NCI-H128 (cell line): ENCODE results near the gene GPSM3.

Experiments
- DNase-seq: peaks from one replicate; lab custom pipeline; 2025; ENCODE audit not compliant: unreplicated experiment; lab: John Stamatoyannopoulos, UW

GPSM3 gene

DNA sequence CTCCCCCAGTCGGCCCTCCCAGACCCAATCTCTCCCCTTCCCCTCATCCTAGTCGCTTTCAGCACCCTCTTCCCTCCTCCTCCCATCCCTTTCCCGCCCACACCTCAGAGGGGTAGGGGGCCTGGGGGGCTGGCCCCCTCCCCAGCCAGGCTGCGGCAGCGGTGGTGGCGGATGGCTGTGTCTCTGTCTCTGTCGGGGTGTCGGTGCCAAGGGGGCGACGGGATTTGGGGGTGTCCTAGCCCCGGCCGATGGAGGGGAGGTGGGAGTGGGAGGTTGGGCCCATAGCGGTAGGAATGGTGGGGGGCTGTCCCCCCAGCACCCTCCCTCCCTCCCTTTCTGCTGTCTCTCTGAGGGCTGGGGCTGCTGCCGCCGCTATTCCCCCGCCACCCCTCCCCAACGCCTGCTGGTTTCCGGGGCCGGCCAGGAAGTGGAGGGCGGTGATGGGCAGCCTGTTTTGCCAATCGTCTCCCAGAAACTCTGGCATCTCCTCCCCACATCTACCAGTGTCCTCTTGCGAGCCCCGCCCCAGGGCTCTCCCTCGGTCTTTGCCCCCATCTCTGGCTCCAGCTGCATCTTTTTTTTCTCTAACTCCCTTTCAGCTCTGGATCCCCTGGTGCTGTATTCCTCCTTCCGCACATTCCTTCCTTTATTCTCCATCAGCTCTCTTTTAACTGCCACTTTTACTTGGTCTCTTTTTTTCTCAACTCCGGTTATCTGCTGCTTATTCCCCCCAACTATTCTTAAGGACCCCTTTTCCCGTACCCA, 16.6 kb downstream of the GPSM3 start, which contains the start of gene AGPAT1:
AGPAT1 (minus strand) TSS at position 374 of the 765 bp plus-strand sequence. CDS start 4,588 bp downstream, outside the sequence.
- peak; percentile 85 for DNase-seq

DNA sequence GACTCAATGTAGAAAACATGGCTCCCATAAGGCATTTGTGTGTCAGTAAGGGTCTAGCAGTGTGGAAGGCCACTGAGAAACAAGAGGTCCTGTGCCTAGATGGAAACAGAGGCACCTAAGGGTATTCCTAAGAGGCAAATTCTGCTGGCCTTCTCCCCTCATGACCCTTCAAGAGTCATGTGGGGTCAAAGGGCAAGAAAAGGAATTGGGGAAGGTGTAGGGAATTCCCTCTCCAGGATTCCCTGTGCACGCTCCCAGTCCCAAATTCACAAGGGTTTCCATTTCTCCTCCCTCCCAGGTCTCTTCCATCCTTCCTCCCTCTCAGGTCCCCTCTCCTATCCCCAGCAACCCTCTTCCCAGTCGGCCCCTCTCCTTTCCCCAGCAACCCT, 17.1 kb downstream of the GPSM3 start:
- DNase-seq: no peak

DNA sequence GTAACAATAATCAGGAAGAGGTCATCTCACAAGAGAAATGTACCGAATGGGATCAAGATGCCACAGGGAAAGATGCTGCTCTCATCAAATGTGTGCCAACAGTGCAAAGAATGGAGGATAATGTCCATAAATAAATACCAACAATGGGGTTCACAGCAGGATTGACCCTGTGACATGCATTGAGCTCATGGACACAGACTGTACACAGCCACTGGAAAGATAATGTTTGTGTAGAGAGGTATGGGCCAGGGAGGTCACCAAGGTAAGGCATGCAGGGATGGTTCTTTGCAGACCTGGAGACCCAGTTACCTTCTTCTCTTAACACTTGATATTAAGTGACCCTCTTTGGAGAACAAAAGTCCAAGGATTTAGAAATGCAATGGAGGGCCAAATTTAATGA, 18.0 kb downstream of the GPSM3 start:
- DNase-seq: no peak

DNA sequence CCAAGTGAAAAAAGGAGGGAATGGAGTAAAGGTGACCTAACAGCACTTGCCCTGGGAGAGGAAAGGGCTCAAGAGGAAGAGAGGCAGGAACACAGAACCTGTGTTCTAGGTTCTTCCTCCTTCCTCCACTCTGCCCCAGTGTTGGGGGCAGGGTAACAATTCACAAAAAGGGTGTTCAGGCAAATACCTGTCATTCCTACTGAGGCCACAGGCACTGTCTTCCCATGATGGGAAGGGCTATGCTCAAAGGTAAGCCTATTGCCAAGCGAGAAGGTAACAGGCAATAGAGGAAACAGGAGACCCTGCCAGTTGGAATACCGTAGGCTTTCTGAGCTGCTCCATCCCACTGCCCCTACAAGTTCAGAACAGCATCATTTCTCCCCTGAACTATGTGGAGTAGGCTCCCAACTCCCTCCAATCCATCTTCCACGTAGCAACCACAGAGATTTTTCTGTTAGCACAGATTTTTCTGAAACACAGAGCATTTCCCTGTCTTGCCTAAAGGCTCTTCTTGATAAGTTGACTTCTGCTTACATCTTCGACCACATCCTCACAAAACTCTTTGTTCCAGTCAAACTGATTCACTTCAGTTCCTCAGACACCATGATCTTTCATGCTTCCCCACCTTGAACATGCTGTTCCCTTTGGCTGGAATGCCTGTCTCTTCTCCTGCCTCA, 19.3 kb downstream of the GPSM3 start:
- no peak for DNase-seq

DNA sequence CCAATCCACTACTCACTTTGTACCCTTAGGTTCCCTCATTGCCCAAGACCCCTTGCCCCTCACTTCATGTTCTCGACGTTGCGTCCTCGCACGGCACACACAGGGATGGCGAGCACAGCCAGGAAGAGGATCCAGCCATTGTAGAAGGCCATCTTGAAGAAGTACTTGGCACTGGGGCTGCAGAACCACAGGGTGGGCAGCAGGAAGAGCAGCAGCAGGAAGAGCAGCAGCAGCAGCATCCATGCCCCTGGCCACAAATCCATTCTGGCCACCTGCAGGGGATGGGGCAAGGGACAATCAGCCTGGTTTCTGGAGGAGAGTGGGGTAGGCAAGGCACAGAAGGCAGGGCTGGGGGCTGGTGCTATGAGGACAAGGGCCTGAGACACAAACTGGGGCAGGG, 21.2 kb downstream of the GPSM3 start:
- no peak for DNase-seq

DNA sequence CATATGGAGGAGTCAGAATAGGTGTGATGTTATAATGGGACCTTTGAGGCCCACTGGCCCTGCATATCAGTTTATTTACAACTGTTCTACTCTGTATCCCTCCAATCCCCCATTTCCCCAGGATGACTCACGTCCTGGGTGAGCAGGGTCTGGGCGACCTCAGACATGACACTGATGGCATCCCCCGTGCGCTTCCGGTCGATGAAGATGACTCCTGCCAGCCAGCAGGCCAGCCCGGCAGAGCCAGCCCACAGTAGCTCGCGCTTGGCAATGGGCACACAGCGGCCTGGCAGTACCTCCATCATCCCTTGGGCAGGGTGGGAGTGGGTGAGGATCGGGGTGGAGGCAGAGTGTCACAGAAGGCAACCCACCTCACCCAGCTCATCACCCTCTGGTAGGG, 22.1 kb downstream of the GPSM3 start:
- no peak for DNase-seq

DNA sequence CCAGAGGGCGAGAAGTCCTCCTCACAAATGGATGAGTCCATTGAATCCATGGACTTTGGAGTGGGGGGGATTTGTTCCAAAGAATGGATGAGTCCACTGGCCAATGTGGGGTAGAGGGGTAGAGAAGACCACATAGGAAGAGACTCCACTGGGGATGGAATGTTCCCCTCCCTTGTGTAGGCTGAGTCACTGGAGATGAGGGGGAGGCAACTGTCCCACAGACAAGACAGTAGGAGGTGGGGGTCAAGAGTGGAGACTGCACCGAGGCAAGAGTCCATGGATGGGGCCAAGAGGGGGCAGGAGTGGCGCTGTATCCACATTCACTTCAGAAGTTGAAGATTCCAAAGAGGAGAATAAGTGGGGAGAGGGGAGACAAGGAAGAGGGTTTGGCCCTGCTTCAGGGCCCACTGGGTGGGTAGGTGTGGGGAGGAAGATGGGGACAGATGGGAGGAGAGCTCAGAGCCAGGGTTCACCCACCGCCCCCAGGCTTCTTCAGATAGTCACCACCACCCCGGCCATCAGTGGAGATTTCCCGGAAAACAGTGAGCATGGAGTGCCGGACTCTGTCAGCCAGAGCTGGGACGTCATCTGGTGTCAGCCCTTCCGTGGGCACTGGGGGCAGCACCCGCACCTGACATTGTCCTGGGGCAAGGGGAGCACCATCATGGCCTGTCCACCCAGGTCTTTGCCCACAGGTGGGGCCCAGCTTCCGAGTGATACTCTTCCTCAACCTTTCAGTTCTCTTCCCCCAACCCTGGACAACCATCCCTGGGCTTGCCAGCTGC, 23.4 kb downstream of the GPSM3 start:
- DNase-seq: no peak

DNA sequence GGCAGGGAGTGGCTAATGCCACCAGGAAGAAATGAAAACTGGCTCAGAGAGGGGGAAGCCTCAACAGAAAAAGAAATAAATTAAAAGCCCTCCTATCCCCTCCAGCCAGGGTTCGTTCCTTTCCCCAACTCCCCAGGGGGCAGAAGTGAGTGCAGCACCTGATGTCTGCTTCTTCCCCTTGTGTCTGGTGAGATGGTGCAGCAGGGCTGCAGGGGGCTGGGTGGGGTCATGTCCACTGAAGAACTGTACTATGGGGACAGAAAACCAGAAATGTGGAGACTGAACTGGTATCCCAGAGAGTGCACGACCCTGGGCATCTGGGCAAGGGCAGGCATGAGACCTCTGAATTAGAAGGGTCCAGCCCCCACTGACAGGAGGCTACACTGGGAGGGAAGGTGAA, 24.1 kb downstream of the GPSM3 start:
- no peak for DNase-seq

DNA sequence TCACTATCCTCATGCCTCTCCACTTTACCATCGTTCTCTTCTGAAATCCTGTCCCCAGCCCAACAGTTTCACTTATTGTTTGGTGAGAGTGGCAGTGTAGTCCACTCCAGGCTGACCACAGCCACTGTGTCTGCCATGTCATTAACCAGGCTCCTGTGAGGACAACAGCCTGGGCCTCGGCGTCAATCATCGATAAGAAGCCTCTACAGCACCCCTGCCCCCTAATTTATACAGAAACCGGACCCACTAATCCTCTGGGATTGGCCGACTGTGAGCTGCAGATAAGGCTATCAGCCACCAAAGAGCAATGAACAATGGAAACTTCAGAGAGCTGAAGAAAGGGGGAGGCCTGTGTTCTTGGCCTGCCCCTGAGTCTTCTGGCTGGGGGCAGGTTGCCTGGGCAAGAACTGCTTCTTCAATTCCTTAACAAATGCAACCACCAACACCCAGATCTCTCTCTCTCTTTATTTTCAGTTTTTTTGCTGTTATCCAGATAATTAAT, 24.6 kb downstream of the GPSM3 start:
- DNase-seq: no peak

DNA sequence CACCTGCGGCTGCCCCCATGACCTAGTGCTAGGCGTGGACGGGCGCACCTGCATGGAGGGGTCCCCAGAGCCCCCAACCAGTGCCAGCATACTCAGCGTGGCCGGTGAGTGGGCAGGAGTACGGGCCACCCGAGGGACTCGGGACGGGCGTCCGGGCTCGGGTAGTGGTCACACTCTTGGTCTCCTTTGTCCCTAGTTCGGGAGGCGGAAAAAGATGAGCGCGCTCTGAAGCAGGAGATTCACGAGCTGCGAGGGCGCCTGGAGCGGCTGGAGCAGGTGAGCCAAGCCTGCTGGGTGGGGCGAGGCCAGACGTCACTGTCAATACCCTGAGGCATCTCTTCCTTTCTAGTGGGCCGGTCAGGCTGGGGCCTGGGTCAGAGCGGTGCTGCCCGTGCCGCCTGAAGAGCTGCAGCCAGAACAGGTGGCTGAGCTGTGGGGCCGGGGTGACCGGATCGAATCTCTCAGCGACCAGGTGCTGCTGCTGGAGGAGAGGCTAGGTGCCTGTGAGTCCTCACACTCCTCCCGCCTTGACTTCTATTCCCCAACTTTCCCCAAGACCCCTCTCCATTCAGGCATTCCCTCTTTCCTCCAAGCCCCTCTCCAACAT, 25.2 kb downstream of the GPSM3 start:
- no peak for DNase-seq

DNA sequence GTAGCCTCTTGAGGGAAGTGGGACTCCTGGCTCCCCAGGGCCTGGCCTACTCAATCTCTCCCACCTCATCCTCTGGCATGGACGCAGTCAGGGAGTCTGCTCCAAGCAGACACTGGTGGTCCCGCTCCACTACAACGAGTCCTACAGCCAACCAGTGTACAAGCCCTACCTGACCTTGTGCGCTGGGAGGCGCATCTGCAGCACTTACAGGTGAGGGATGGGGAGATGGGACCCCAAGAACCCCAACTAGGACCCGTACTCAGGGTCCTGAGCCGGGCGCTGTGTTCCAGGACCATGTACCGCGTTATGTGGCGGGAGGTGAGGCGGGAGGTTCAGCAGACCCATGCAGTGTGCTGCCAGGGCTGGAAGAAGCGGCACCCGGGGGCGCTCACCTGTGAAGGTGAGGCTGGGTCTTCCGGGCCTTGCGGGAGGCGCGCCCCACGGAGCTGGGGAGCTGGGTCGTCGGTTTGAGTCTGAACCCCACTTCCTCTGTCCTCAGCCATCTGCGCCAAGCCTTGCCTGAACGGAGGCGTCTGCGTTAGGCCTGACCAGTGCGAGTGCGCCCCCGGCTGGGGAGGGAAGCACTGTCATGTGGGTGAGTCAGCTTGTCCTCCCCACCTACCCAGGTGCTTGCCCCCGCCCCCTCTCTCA, 25.9 kb downstream of the GPSM3 start:
- DNase-seq: no peak

DNA sequence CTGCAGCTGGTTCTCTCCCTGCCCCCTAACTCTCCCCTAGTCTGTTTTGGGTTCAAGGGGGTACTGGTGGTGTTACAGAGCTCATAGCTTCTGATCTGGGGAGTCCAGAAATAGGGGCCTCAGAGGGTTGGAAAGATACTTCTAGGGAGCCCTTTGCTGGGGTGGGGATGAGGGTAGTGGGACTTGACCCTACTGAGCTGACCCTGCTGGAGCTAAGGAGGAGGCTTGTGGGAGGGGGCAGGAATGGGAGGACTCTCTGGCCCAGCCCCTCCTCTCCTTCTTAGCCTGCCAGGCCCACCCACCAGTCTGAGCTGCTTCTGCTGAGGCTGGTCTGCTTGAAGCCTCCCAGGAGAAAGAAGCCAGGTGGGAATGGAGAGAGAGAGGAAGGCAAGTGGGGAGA, 28.1 kb downstream of the GPSM3 start, which contains the start of gene EGFL8:
EGFL8 (plus strand) TSS at position 301 of the 400 bp plus-strand sequence. CDS start 1,571 bp downstream, outside the sequence.
- no peak for DNase-seq

DNA sequence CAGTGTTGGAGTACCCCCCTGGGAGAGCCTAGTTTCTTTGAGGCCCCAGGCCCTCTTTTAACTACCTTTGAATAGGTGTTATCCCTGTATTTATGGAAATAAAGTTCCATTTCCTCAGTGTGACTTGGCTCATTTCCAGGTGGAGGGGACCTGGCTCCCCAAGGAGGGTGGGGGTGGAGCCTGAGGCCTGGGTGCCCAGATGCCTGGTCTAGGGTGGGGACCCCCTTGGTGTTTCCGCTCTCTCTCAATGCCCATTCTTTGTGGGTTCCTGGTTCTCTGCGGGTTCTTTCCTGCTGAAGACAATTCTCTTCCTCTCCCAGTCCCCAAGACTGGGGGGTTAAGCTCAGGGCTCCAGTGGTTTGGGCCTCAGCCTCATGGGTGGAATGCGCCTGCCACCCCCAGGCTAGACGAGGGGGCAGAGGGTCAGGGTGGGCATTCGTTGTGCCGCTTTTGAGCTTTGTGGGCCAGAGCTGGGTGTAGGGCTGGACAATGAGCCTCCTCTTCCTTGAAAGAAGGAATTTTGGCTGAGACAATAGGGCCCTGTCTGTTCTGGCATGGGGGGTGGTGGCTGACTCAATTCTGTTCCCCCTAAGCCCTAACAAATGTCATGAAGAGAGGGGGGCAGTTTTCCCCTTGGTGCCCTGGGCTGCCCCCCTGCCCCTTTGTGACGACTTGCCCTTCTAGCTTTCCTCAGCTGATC, 28.7 kb downstream of the GPSM3 start:
- no peak for DNase-seq

DNA sequence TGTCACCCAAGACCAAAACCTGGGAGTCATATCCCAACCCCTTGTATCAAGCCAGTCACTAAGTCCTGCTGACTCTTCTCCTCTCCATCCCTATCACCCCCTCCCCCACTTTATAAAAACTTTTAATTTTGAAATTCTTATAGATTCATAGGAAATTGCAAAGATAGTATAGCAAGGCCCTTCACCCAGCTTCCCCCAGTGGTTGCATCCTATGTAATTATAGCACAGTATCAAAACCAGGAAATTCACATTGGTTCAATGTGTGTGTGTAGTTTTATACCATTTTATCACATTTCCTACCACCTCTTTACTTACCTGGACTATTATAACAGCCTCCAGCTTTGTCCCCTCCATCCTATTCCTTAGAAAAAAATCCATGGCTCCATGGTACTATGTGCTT, 34.4 kb downstream of the GPSM3 start:
- no peak for DNase-seq

DNA sequence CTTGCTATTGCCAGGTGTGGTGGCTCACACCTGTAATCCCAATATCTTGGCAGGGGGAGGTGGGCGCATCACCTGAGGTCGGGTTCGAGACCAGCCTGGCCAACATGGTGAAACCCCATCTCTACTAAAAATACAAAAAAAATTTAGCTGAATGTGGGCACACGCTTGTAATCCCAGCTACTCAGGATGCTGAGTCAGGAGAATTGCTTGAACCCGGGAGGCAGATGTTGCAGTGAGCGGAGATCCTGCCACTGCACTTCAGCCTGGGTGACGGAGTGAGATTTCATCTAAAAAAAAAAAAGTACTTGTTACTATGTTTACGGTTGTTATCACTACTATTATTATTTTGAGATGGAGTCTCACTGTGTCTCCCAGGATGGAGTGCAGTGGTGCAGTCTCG, 35.6 kb downstream of the GPSM3 start:
- DNase-seq: no peak

DNA sequence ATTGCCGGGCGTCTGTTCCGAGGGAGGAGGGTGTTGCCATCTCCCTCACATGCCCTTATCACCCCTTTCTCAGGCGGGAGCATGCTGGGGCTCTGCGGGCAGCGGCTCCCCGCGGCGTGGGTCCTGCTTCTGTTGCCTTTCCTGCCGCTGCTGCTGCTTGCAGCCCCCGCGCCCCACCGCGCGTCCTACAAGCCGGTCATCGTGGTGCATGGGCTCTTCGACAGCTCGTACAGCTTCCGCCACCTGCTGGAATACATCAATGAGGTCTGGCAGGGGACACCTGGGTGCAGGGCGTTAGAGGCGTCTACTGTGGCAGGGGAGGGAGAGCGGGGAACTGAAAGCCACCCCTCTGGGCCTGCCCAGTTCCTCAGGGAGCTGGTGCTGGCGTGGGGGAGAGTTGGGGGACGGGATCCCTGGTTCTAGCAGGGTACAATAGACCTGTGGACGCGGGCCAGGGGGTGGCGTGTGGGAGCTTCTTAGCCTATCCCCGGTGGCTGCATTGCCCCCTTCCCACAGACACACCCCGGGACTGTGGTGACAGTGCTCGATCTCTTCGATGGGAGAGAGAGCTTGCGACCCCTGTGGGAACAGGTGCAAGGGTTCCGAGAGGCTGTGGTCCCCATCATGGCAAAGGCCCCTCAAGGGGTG, 37.8 kb downstream of the GPSM3 start:
- peak; percentile 41 for DNase-seq

DNA sequence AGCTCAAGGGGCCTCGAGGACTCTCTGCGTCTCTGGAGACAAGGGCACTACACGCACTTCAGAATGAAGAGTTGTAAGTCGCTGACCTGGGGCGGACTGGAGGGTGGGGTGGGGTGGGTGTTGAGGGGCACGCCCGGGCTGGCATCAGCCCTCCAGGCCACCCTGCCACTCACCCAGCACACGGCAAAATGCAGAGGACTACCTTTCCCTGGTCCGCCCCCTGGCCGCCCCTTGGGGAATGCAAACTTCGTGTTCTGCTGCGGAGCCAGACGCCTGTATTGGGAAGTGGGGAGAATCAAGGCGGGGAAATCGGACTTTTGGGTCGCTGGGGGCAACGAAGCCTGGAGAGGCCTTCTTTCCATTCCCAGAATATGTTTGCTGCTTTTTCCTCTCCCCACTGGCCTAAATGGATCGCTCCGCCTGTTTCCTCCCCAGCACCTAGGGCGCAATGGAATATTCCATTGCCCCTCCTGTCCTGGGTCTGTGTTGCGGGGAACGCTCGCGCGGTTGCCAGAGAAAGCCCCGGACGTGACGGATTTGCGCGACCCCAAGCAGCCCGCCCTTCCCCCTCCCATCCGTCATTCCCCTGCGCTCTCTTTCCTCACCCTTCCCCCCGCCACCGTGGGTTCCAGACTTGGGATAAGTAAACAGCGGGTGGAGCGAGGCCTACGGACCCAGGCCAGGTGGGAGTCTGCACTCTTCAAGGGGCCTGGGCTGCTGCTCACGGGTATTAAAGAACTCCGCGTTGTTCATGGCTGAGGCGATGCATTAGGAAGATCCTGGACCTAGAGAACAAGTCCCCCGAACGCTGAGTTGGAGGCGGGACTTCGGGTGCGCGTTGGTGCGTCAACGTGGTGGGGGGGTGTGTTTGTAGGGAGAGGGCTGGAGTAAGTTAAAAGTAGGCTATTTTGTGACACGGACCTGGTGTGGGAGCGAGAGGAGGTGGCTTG, 38.6 kb downstream of the GPSM3 start, which contains the start of gene PPT2:
PPT2 (plus strand) TSS at position 578 of the 950 bp plus-strand sequence. CDS start 454 bp downstream, outside the sequence.
- DNase-seq: peak; percentile 46
